Adrenal gland (tissue), 12 donors: Measurements from ENCODE around the gene ABHD16A. TPM values are rescaled to one million over a fixed set of nuclear protein-coding genes. Genes with fewer than 3 reads are reported as not detected.

Experiments
- DNase-seq, 7 donors: peaks; one replicate each; pipeline ENCODE4 v3.0.0-alpha.2; 2019 to 2020
- H3K27ac ChIP-seq, 5 donors: fragments of 200-600 bp; sonication (generic) in 4 of 5; 1 replicate in 3 of 5; 2 replicates in 2 of 5; pipeline versions ENCODE4 v1.5.1 to v1.8.0; 2016 to 2020; ENCODE audit warnings: mild to moderate bottlenecking in 1 of 5
- H3K27me3 ChIP-seq: fragments of 200-600 bp; 2 replicates; pipeline ENCODE4 v1.8.0; 2021
- H3K36me3 ChIP-seq, 2 donors: fragments of 200-600 bp; replicated peaks in 1 of 2; 1 replicate in 1 of 2; 2 replicates in 1 of 2; pipeline versions ENCODE4 v1.5.1 to v1.8.0; 2018 to 2022
- H3K4me1 ChIP-seq, 2 donors: fragments of 200-600 bp; replicated peaks in 1 of 2; 1 replicate in 1 of 2; 2 replicates in 1 of 2; pipeline versions ENCODE4 v1.5.1 to v1.8.0; 2018 to 2021
- H3K4me3 ChIP-seq, 4 donors: fragments of 200-600 bp; sonication (generic) in 3 of 4; one replicate each; pipeline ENCODE4 v1.5.1; 2016 to 2018
- H3K9me3 ChIP-seq, 3 donors: fragments of 200-600 bp; sonication (generic) in 1 of 3; replicated peaks in 1 of 3; 1 replicate in 2 of 3; 2 replicates in 1 of 3; pipeline versions ENCODE4 v1.5.1 to v1.8.0; 2016 to 2021
- POLR2A ChIP-seq, 2 donors: fragments of 450-650 bp; IDR thresholded peaks; one replicate each; pipeline ENCODE4 v1.6.1; 2017; ENCODE audit warnings: antibody characterized with exemption in 2 of 2, mild to moderate bottlenecking in 2 of 2, moderate library complexity in 1 of 2
- WGBS, 4 donors: extraction: QIAGEN DNeasy Blood & Tissue Kit in 2 of 4; methylation state at CpG; one replicate each; pipeline versions ENCODE4 v1.1.5 to v1.1.7; 2013 to 2017; 5-methylcytosine and 5-hydroxymethylcytosine counted together
- intact Hi-C, 2 donors: fragments of 100-400 bp; cut with DNase I; formaldehyde crosslinking; loops; one replicate each; pipeline versions ENCODE4 v1.14.1 to v1.15.0; 2022 to 2023
- polyA plus RNA-seq, 3 donors: library from polyadenylated mRNA; stranded (reverse); fragments of 200-250 nt in 2 of 3; fragments of 350-450 nt in 1 of 3; fragmentation: Illumina TruSeq in 1 of 3; extraction: RNeasy Lipid Tissue Mini Kit (QIAGEN cat#74804) in 1 of 3; gene quantifications; one replicate each; pipeline ENCODE4 v1.2.3, GENCODE V29; 2013 to 2014
- total RNA-seq, 9 donors: library from RNA; depleted of rRNA in 4 of 9; stranded (reverse); fragments of >200 nt in 4 of 9; fragments of 120-200 nt in 1 of 9; fragmentation: NEBNext Ultra II Directional in 1 of 9; extraction: Animal tissue kit (Norgen Biotek cat#: 25700) in 1 of 9; gene quantifications; one replicate each; pipeline versions ENCODE4 v1.1.0 to v1.2.4, GENCODE V29; 2013 to 2023
- TF ChIP-seq, protein P1 (sequence below), 6 experiments: fragments of 450-650 bp in 4 of 6; fragments of 200-600 bp in 2 of 6; sonication (generic) in 1 of 6; IDR thresholded peaks; 1 replicate in 5 of 6; 2 replicates in 1 of 6; pipeline versions ENCODE4 v1.5.1 to v1.8.0; 2016 to 2021; ENCODE audit warnings: antibody characterized with exemption in 6 of 6, mild to moderate bottlenecking in 2 of 6, moderate library complexity in 1 of 6
- donor health status: healthy with polysubstance abuse.
- donor health status: Bipolar disorder and iron deficiency.
- donor health status: DM: yes; HTN: yes; CAD: no.
- donor health status: DM: no; HTN: no; CAD: no.
- donor health status: DM: no; HTN: no; CAD: no.
- donor health status: DM: yes; HTN: yes; CAD: no.

Gene ABHD16A
- total and polyA plus RNA-seq, 12 donors, result 38.7 to 73.1 (median 58.1) TPM

DNA sequence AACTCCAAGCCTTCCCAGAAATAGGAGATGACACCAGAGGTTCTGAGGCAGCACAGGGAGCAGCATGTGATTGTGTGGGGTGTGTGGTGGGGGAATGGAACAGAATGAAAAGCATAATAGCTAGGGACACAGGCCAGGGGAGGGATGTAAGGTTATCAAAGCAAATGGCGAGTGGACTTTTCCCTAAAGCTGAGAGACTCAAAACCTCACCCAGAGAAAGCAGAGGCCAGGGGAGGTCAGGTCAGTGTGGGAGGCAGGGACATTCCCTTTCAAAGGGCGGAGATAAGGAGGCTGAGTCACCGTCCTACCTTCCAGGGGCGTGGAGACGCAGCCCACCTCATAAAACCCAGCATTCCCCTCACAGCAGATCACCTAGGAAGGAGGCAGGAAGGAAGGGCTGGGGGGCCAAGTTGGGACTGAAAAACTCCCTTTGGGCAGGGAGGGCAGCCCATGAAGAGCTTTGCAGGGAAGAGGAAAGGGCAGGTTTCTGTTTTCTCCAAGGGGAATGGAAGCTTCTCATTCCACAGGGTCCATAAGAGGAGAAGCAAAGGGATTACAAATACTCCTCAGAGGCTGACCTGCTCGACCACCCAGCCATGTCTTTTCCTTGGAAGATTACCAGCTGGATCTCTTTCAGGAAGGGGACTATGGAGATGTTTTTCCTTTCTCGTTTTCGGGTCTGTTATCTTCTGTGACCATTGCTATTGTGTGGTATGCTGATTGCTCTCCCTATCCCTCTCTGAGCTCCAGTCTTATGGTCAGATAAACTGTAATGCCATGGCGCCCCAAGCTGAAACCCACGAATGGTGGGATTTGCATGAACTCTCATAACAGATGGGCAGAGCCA, 12.7 kb downstream of the ABHD16A start:
- Histone ChIP-seq H3K36me3 (peaks cover 0 to 97% of the 10 kb centered on the region in 2 donors), H3K9me3 (no peaks in the 10 kb centered on the region), H3K27ac (no peak overlapping the region), H3K27me3 (no peaks in the 10 kb centered on the region), H3K4me1 (no peaks in the 10 kb centered on the region), H3K4me3 (no peak overlapping the region)
- TF ChIP-seq POLR2A (IDR thresholded peaks at IDR 0.05), result no peak
- TF ChIP-seq, protein P1, sequence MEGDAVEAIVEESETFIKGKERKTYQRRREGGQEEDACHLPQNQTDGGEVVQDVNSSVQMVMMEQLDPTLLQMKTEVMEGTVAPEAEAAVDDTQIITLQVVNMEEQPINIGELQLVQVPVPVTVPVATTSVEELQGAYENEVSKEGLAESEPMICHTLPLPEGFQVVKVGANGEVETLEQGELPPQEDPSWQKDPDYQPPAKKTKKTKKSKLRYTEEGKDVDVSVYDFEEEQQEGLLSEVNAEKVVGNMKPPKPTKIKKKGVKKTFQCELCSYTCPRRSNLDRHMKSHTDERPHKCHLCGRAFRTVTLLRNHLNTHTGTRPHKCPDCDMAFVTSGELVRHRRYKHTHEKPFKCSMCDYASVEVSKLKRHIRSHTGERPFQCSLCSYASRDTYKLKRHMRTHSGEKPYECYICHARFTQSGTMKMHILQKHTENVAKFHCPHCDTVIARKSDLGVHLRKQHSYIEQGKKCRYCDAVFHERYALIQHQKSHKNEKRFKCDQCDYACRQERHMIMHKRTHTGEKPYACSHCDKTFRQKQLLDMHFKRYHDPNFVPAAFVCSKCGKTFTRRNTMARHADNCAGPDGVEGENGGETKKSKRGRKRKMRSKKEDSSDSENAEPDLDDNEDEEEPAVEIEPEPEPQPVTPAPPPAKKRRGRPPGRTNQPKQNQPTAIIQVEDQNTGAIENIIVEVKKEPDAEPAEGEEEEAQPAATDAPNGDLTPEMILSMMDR (IDR thresholded peaks at IDR 0.05), result no peak
- no peak for DNase-seq
- 61 to 72% (median 64%) methylated on average over 10 of the region's 10 CpGs for WGBS, 4 donors
- intact Hi-C loops, result no loop called here

DNA sequence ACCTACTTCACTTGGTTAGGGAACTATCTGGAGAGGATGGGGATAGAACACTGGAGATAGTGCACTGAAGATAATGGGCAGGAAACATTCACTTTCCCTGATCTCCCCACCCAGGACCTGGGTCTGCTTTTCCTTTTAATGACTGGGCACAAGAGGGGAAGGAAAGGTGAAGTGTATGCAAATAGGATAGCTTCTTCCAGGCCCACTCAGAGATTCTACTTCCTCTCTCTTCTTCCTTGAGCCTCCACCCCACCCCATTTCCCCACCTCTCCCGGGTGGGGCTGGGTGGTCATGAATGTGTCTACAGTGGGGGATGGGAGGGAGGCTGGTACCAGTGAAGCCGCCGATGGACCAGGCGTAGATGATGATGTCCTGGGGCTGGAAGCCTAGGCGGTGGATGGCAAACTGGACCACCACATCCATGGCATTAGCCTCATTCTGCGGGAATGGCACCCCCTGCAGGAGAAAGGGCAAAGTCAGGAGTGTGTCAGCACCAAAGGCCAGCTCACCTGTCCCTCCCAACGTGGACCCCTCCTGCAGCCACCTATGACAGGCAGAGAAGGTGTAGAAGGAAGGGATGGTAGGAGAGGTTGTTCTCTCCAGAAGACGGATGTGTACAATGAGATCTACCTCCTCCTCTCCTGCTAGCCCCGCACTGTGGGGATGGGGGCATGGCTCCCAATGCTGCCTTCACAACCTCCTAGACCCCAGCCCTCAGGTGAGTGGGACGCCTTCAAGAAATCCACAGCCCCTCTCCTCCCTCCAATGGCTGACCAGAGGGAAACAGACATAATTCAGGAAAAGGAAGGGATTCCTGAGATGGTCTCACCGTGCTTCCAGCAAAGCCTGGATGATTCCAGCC, 13.6 kb downstream of the ABHD16A start:
- no peak for DNase-seq
- H3K9me3 ChIP-seq, result no peaks in the 10 kb centered on the region
- H3K4me3 ChIP-seq, result no peak overlapping the region
- no peaks in the 10 kb centered on the region for H3K27me3 ChIP-seq
- H3K36me3 ChIP-seq, result peaks cover 0 to 87% of the 10 kb centered on the region in 2 donors
- TF ChIP-seq, protein P1 (IDR thresholded peaks at IDR 0.05), result peak in 1 of 6 experiments; percentile 24
- TF ChIP-seq POLR2A (IDR thresholded peaks at IDR 0.05), result no peak
- intact Hi-C loops, result loop anchor here (5.0 to 10.0 kb wide), 2 partner anchors 145 to 148 kb away; no protein-coding TSS in a partner anchor
- no peaks in the 10 kb centered on the region for H3K4me1 ChIP-seq
- 80 to 89% (median 82%) methylated on average over 8 to 11 of the region's 11 CpGs for WGBS, 4 donors
- no peak overlapping the region for H3K27ac ChIP-seq

DNA sequence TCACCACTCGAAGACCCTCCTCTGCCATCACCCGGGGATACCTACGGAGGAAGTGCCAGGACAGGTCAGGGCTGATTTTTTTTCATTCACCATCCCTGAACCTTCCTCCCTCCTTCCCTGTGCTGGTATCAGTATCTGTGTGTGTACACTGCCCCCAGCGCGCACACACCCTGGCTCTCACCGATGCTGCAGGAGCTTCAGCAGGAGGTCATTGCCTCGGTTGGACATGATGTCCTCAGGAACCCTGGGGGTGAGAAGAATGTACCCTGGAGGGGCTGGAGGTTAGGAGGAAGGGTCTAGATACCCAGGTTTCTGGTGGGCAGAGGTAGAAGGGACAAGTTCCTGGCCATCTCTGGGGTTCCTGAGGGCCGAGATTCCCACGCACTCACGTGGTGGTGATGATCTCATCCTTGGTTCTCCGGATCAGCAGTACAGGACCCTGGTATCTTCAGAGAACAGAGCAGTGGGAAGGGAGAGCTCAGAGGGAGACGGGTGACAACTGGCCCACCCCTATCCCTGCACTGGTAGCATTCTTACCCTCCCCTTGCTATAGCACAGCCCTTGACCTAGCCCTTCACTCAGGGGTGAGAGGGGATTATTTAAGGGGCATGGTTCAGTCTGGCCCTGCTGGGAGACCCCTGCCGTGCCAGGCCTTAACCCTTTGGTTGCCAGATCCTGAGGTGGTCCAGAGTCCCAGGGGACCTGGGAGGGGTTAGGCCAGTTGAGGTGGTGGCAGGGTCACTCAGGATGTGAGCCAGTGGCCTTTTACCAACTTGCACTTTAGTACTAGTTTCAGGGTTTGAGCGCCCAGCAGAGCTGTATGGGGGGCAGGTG, 15.0 kb downstream of the ABHD16A start:
- WGBS, 4 donors, result 83 to 86% (median 86%) methylated on average over 12 to 14 of the region's 14 CpGs
- intact Hi-C loops, result loop anchor here (5.0 to 10.0 kb wide), 2 partner anchors 147 to 149 kb away; no protein-coding TSS in a partner anchor
- DNase-seq, result no peak
- Histone ChIP-seq H3K4me1 (no peaks in the 10 kb centered on the region), H3K36me3 (peaks cover 0 to 73% of the 10 kb centered on the region in 2 donors), H3K27ac (no peak overlapping the region), H3K9me3 (no peaks in the 10 kb centered on the region), H3K4me3 (no peak overlapping the region), H3K27me3 (no peaks in the 10 kb centered on the region)
- TF ChIP-seq, protein P1 (IDR thresholded peaks at IDR 0.05), result no peak
- no peak for TF ChIP-seq POLR2A (IDR thresholded peaks at IDR 0.05)
